HG03354 (cell line): ENCODE data around the gene TBCK.
A peak's percentile ranks its signal among the peaks of the same experiment; 100 is the strongest.
"Not testable (repeated sequence)": the region's sequence is repeated elsewhere in the genome, so short reads cannot be mapped to it uniquely, and the experiment has no call there.

Experiments
- ATAC-seq: cut with Tn5 transposase; IDR thresholded peaks from one replicate; pipeline ENCODE4 v1.9.1; 2021; ENCODE audit warnings: mild to moderate bottlenecking; ENCODE audit not compliant: unreplicated experiment, poor library complexity, severe bottlenecking

TBCK gene

DNA sequence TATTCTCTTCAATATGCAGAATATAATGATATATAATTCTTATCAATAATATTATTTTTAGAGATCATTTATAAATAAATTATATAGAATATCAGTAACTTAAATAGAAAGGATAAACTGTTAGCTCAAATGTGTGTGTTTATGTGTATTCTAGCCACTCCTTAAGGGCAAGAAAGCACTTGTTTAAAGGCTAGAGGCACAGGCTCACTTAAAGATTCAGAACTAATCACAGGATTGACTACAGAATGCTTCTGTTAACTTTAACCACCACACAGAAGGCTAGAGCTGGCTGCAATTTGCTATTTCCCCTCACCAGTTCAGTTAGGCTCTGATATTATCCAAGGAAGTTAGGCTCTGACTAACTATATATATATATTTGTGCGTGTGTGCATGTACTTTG is 69.6 kb downstream of the TBCK start:
- no peak for ATAC-seq

- ATAC-seq: no peak
Measured at GRCh38 chr4:106245176-106245575, 70.8 kb downstream of the TBCK start.

- ATAC-seq: no peak
Measured at GRCh38 chr4:106240699-106241098, 75.3 kb downstream of the TBCK start.

GRCh38 chr4:106238820-106239420 is 77.1 kb downstream of the TBCK start:
- peak; percentile 99 for ATAC-seq

- no peak for ATAC-seq
Measured at GRCh38 chr4:106231931-106232330, 84.1 kb downstream of the TBCK start.

DNA sequence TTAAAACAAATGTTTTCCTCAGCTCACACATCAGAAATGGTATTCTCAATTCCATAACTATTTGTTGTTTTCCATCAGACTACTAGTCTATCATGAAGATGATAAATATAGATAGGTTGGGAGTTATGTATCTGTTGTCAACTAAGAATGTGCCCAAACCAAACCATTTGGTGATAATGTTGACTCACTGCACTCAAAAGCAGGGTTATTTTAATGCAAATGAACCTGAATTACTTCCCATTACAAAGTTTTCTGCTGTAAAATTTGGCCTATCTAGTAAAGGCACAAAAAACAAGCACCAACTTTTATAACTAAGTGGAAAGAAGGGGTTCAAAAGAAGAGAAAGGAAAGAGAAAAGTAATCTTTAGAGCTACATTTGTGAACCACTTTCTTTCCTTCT is 93.5 kb downstream of the TBCK start:
- ATAC-seq: no peak

- not testable (repeated sequence) for ATAC-seq
Measured at GRCh38 chr4:106213291-106213690, 102.7 kb downstream of the TBCK start.

DNA sequence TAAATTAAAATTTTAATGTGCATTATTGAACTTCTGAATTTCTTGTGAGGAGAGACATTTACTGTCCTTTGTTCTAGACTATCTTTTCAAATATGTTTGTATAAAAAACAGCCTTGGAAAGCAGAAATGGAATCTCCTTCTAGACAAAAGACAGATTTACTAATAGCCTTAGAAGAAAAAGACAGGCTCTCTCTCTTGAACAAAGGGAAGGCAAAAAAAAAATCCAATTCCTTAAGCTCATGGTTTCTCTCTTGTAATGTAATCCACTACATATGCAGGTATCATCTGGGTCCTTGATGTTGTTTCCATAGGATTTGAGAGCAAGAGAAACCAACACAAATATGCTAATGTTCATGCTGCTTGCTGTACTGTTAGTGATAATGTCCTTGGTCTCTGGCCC is 106.0 kb downstream of the TBCK start:
- ATAC-seq: no peak

DNA sequence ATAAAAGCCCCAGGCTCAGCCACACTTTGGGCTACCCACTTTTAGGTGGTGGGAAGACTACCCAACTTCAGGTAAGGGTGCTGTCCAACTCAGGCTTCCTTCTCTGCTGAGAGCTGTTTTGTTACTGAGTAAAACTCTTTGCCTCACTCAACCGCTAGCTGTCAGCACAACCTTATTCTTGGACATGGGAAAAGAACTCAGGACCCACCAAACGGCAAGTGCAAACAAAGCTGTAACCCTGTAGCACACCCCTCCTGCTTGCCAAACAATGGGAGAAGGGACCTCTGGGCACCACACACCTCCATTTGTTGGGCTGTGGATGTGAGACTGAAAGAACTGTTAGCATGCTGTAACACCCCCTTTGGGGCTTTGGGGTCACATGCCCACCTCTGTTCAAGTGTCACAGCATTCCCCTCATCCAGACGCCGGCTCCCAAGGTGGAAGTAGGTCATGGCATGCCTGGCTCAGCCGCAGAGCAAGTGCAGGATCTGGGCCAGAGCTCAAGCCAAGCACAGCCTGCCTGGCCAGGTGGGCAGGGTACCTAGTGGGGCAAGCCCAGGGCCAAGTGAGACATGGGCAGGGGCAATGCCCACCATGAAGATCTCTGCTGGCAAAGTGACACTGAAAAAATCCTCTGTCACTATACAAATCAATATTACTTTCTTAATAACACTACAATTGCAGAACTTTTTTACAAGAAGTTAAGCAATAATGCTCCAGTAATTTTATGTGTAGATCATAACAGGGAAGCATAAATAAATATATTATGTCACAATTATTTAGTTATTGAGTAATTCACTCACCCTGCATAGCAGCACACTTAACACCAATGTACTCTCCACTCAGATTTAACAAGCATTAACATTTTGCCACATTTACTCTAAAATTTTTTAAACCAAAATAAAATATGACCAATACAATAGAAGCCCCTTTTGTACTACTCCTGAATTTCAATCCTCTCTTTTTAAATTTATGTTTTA is 107.2 kb downstream of the TBCK start:
- no peak for ATAC-seq

DNA sequence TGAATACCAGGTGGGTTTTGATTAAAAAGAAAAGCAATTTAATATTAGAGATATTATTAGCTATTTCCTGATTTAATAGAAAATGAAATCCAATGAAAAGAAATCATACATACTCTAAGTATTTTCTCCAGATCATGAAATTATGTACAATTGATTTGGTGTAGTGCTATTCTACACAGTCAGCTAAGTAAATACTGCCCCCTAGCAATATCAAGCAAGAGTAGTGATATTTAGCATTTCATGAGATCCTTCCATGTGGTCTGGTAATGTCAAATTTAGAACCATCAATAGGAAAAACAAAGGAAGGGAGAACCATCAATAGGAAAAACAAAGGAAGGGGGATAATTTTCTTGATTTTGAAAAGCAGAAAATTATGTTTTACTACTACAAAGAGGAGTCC is 114.6 kb downstream of the TBCK start:
- no peak for ATAC-seq

GRCh38 chr4:106195435-106195950 is 120.5 kb downstream of the TBCK start:
- ATAC-seq: no peak

DNA sequence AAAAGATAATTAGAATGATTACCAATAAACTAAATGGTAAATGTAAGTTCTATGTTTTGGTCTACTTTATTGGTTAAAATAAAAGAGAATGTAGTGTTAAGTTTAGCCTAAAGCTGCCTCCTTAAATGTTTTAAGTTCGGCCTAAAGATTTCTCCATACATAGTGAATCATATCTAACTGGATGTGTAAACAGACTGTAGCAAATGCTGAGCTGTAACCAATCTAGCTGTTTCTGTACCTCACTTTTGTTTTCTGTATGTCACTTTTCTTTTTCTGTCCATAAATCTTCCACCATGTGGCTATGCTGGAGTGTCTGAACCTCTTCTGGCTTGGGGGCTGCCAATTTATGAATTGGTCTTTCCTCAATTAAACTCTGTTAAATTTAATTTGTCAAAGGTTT is 121.2 kb downstream of the TBCK start:
- no peak for ATAC-seq

GRCh38 chr4:106192131-106192530 is 123.9 kb downstream of the TBCK start:
- no peak for ATAC-seq

DNA sequence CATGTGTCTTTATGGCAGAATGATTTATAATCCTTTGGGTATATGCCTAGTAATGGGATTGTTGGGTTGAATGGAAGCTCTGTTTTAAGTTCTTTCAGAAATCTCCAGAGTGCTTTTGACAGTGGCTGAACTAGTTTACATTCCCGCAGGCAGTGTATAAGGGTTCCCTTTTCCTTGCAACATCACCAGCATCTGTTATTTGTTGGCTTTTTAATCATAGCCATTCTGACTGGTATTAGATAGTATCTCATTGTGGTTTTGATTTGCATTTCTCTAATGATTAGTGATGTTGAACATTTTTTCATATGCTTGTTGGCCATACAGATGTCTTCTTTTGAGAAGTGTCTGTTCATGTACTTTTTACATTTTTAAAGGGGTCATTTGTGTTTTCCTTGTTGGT is 129.8 kb downstream of the TBCK start:
- ATAC-seq: no peak

GRCh38 chr4:106183551-106183950 is 132.5 kb downstream of the TBCK start:
- ATAC-seq: no peak

DNA sequence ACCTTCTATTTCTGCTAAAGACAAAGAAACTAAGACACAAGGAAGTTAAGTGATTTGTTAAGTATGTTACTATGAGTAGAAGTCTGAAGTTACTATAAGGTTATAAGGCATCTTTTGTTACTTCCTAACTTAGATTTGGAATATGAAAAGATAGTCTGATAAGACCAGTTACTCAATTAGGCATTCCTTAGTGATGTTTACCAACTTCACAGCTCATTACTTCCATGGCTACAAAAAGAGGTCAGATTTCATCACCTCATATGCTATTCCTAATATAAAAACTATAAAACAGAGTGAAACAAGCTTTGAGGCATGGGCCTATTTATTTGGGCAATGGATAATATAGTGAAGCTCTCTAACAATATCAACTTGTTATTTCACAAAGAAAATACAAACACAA is 143.1 kb downstream of the TBCK start:
- no peak for ATAC-seq

DNA sequence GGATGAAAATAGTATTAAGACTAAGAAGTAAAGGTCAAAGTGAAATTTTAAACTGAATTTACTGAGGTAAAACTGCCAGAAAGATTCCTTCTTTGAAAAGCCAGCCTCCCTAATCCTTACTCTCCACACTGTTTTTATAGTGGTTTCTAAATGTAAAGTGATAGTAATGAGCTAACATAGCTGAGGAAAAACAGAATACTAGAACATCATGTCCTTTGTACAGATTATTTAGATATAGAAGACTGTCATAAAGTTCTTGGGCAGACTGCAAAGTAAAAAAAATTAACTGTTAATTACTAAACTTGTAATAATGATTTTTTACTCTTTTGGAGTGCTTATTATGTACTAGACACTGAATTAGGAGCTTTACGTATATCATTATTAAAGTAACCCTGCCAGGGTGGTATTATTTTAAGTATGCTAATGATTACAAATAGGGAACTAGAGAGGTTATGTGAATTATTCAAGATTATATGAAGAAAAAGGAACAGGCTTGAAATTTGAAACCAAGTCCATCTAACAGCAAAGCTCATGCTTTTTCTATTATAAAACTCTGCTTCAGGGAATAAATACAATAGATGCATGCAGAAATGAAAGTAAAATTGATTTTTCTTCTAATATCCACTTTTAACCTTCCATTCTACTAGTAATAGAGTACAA is 150.5 kb downstream of the TBCK start:
- ATAC-seq: no peak

DNA sequence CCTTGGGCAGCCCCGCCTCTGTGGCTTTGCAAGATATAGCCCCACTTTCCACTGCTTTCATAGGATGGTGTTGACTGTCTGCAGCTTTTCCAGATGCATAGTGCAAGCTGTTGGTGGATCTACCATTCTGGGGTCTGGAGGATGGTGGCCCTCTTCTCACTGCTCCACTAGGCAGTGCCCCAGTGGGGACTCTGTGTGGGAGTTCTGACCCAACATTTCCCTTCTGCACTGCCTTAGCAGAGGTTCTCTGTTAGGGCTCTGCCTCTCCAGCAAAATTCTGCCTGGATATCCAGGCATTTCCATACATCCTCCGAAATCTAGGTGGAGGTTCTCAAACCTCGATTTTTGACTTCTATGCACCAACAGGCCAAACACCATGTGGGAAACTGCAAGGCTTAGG is 153.7 kb downstream of the TBCK start:
- ATAC-seq: no peak

DNA sequence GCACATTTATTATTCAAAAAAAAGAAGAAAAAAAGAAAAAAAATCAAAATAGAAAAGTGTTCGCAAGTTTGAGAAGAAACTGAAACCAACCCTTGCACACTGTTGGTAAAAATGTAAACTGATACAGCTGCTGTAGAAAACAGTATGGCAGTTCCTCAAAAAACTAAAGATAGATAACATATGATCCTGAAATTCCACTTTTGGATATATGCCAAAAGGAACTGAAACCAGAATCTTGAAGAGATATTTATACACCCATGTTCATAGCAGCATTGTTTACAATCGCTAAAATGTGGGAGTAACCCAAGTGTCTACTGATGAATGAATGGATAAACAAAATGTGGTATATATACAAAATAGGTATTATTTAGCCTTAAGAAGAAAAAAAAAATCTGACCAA is 155.4 kb downstream of the TBCK start:
- no peak for ATAC-seq

GRCh38 chr4:106149911-106150310 is 166.1 kb downstream of the TBCK start:
- no peak for ATAC-seq

GRCh38 chr4:106149026-106149425 is 167.0 kb downstream of the TBCK start:
- ATAC-seq: no peak
